OCI-LY1 (cell line): ENCODE results near the gene NCOA4.
"Not testable (repeated sequence)": the region's sequence is repeated elsewhere in the genome, so short reads cannot be mapped to it uniquely, and the experiment has no call there.

ENCODE experiments used
- H2AFZ ChIP-seq: fragments of 200-600 bp; sonication (generic), shearing (Covaris generic); 2 replicates; pipeline ENCODE4 v1.6.0; 2014; ENCODE audit warnings: antibody characterized with exemption, mild to moderate bottlenecking, low read length
- H3F3A ChIP-seq: fragments of 200-600 bp; sonication (generic), shearing (Covaris generic); 2 replicates; pipeline ENCODE4 v1.6.0; 2014; ENCODE audit warnings: mild to moderate bottlenecking, antibody characterized with exemption, low read length, moderate library complexity; ENCODE audit not compliant: insufficient read depth
- H3K27ac ChIP-seq: fragments of 200-600 bp; sonication (generic); 2 replicates; pipeline ENCODE4 v1.5.1; 2014; ENCODE audit warnings: low read length, mixed run types, mild to moderate bottlenecking, low read depth; ENCODE audit not compliant: poor library complexity, severe bottlenecking
- H3K27me3 ChIP-seq: fragments of 200-600 bp; sonication (generic); 2 replicates; pipeline ENCODE4 v1.6.0; 2014; ENCODE audit warnings: antibody characterized with exemption, mild to moderate bottlenecking, low read length, moderate library complexity; ENCODE audit not compliant: insufficient read depth
- H3K36me3 ChIP-seq: fragments of 200-600 bp; sonication (generic); 2 replicates; pipeline ENCODE4 v1.6.1; 2014; ENCODE audit warnings: mild to moderate bottlenecking, antibody characterized with exemption, low read length, moderate library complexity, mixed read lengths; ENCODE audit not compliant: insufficient read depth
- H3K4me1 ChIP-seq: fragments of 200-600 bp; sonication (generic); 2 replicates; pipeline ENCODE4 v1.5.1; 2014; ENCODE audit warnings: mild to moderate bottlenecking, low read length, moderate library complexity; ENCODE audit not compliant: insufficient read depth, severe bottlenecking
- H3K4me2 ChIP-seq: fragments of 200-600 bp; sonication (generic), shearing (Covaris generic); 2 replicates; pipeline ENCODE4 v1.6.1; 2014; ENCODE audit warnings: low read length
- H3K4me3 ChIP-seq: fragments of 200-600 bp; sonication (generic); 2 replicates; pipeline ENCODE4 v1.5.1; 2014; ENCODE audit warnings: low read length, low read depth, mild to moderate bottlenecking, mixed read lengths; ENCODE audit not compliant: poor library complexity, severe bottlenecking
- H3K79me2 ChIP-seq: fragments of 200-600 bp; shearing (Covaris generic); 2 replicates; pipeline ENCODE4 v1.6.1; 2016; ENCODE audit warnings: mixed run types, low read length, mixed read lengths; ENCODE audit not compliant: insufficient read depth
- H3K9ac ChIP-seq: fragments of 200-600 bp; sonication (generic), shearing (Covaris generic); 2 replicates; pipeline ENCODE4 v1.6.1; 2014; ENCODE audit warnings: mild to moderate bottlenecking, low read length, mixed read lengths
- H3K9me2 ChIP-seq: fragments of 200-600 bp; sonication (generic), shearing (Covaris generic); 2 replicates; pipeline ENCODE4 v1.6.1; 2014; ENCODE audit warnings: low read depth, mild to moderate bottlenecking, low read length, mixed read lengths
- H3K9me3 ChIP-seq: fragments of 200-600 bp; shearing (Covaris generic); 2 replicates; pipeline ENCODE4 v1.6.1; 2014; ENCODE audit warnings: low read length, mixed read lengths
- H4K20me1 ChIP-seq: fragments of 200-600 bp; sonication (generic), shearing (Covaris generic); 2 replicates; pipeline ENCODE4 v1.6.0; 2016; ENCODE audit warnings: mild to moderate bottlenecking, low read length; ENCODE audit not compliant: insufficient read depth
- CTCF ChIP-seq: fragments of 200-600 bp; sonication (generic), shearing (Covaris generic); IDR thresholded peaks from 2 replicates; pipeline ENCODE4 v1.5.1; 2017; ENCODE audit warnings: mild to moderate bottlenecking, antibody characterized with exemption, low read length, moderate library complexity, mixed read lengths
- EZH2 ChIP-seq: fragments of 200-600 bp; sonication (generic), shearing (Covaris generic); IDR thresholded peaks from 2 replicates; pipeline ENCODE4 v1.8.0; 2017; ENCODE audit warnings: borderline replicate concordance, mixed run types, mild to moderate bottlenecking, antibody characterized with exemption, low read length, moderate library complexity, mixed read lengths

Gene NCOA4

GRCh38 chr10:46052057-46052790 is 21.8 kb upstream of the NCOA4 start:
- no peaks in the 10 kb centered on the region; the same call in 1 of the 2 replicates for H3K36me3 ChIP-seq
- H3K4me3 ChIP-seq, result no peak overlapping the region
- no peaks in the 10 kb centered on the region for H4K20me1 ChIP-seq
- no peaks in the 10 kb centered on the region for H3F3A ChIP-seq
- H3K79me2 ChIP-seq, result no peaks in the 10 kb centered on the region
- H3K4me1 ChIP-seq, result no peaks in the 10 kb centered on the region
- no peak for TF ChIP-seq CTCF
- TF ChIP-seq EZH2, result no peak
- H2AFZ ChIP-seq, result no peak overlapping the region
- no peak overlapping the region for H3K27ac ChIP-seq
- no peaks in the 10 kb centered on the region for H3K27me3 ChIP-seq
- no peak overlapping the region for H3K9ac ChIP-seq
- H3K9me2 ChIP-seq, result no peaks in the 10 kb centered on the region
- H3K9me3 ChIP-seq, result no peaks in the 10 kb centered on the region
- no peak overlapping the region for H3K4me2 ChIP-seq

GRCh38 chr10:46050941-46051623 is 20.7 kb upstream of the NCOA4 start:
- TF ChIP-seq CTCF (no peak), EZH2 (no peak)
- Histone ChIP-seq H3K9me3 (no peaks in the 10 kb centered on the region), H3K36me3 (no peaks in the 10 kb centered on the region), H3K4me2 (no peak overlapping the region), H3K27me3 (no peaks in the 10 kb centered on the region), H2AFZ (no peak overlapping the region), H3K9me2 (no peaks in the 10 kb centered on the region), H3K4me1 (no peaks in the 10 kb centered on the region), H3K9ac (no peak overlapping the region), H4K20me1 (no peaks in the 10 kb centered on the region), H3K79me2 (no peaks in the 10 kb centered on the region), H3K27ac (no peak overlapping the region), H3K4me3 (no peak overlapping the region), H3F3A (no peaks in the 10 kb centered on the region)

GRCh38 chr10:46049497-46049831 is 19.0 kb upstream of the NCOA4 start:
- not testable (repeated sequence) for H4K20me1 ChIP-seq, H3K27ac ChIP-seq, H3K9me3 ChIP-seq, H3K36me3 ChIP-seq, H2AFZ ChIP-seq, H3F3A ChIP-seq, H3K4me3 ChIP-seq, H3K9ac ChIP-seq, H3K4me2 ChIP-seq, H3K79me2 ChIP-seq, H3K27me3 ChIP-seq, H3K4me1 ChIP-seq, H3K9me2 ChIP-seq

GRCh38 chr10:46048152-46048551 is 17.7 kb upstream of the NCOA4 start:
- Histone ChIP-seq H3K9me2 (no peaks in the 10 kb centered on the region), H3K4me2 (no peak overlapping the region), H3K4me1 (no peaks in the 10 kb centered on the region), H3K79me2 (no peaks in the 10 kb centered on the region), H2AFZ (no peak overlapping the region), H3K27me3 (no peaks in the 10 kb centered on the region), H3K36me3 (no peaks in the 10 kb centered on the region), H4K20me1 (no peaks in the 10 kb centered on the region), H3K27ac (no peak overlapping the region), H3K9me3 (no peaks in the 10 kb centered on the region), H3F3A (no peaks in the 10 kb centered on the region), H3K9ac (no peak overlapping the region), H3K4me3 (no peak overlapping the region)
- TF ChIP-seq CTCF (no peak), EZH2 (no peak)
